H1 (cell line): ENCODE data around the gene WDR27. TPM values are rescaled to one million over a fixed set of nuclear protein-coding genes. Genes with fewer than 3 reads are reported as not detected.

Experiments used
- CTCF ChIA-PET: fragments of 300-600 bp; sonication (Branson Sonifier 250); formaldehyde crosslinking; loops from one replicate; lab custom pipeline; 2021; ENCODE audit not compliant: partially characterized antibody; lab: Charles Lee
- POLR2A ChIA-PET: fragments of 300-600 bp; sonication (Branson Sonifier 250); formaldehyde crosslinking; loops from one replicate; lab custom pipeline; 2021; ENCODE audit warnings: inconsistent platforms; ENCODE audit not compliant: partially characterized antibody; lab: Charles Lee
- DNase-seq, 2 experiments: peaks; one replicate each; pipeline versions ENCODE4 v3.0.0 to v3.0.0-alpha.2; 2010 to 2022; ENCODE audit warnings: low spot score in 2 of 2, low read depth in 1 of 2, mixed read lengths in 1 of 2
- FAIRE-seq: peaks from 2 replicates; lab custom pipeline; 2011; peaks lifted over from hg19 to GRCh38; lab: Jason Lieb, UNC
- H2AFZ ChIP-seq: 2 replicates; pipeline ENCODE4 v1.8.1; 2012; ENCODE audit warnings: low read length, inconsistent platforms
- H2AK5ac ChIP-seq: 2 replicates; pipeline ENCODE4 v1.6.1; 2013; ENCODE audit warnings: low read depth, low read length
- H2BK120ac ChIP-seq: replicated peaks from 2 replicates; pipeline ENCODE3; 2013; ENCODE audit warnings: low read depth, low read length, inconsistent platforms
- H2BK12ac ChIP-seq: 2 replicates; pipeline ENCODE4 v1.6.1; 2013; ENCODE audit warnings: low read depth, low read length
- H2BK15ac ChIP-seq: 2 replicates; pipeline ENCODE4 v1.6.1; 2013; ENCODE audit warnings: low read length
- H2BK20ac ChIP-seq: 2 replicates; pipeline ENCODE4 v1.6.1; 2013; ENCODE audit warnings: low read length
- H2BK5ac ChIP-seq: 2 replicates; pipeline ENCODE4 v1.6.1; 2013; ENCODE audit warnings: low read depth, low read length
- H3K14ac ChIP-seq: 2 replicates; pipeline ENCODE4 v1.6.1; 2013; ENCODE audit warnings: inconsistent platforms; ENCODE audit not compliant: insufficient read length
- H3K18ac ChIP-seq: 2 replicates; pipeline ENCODE4 v1.6.1; 2013; ENCODE audit warnings: low read length; ENCODE audit errors: extremely low read depth
- H3K23ac ChIP-seq: 2 replicates; pipeline ENCODE4 v1.6.1; 2013; ENCODE audit warnings: inconsistent platforms; ENCODE audit not compliant: insufficient read length
- H3K23me2 ChIP-seq: 2 replicates; pipeline ENCODE4 v1.6.1; 2013; ENCODE audit warnings: low read depth, low read length
- H3K27ac ChIP-seq: 2 replicates; pipeline ENCODE4 v1.6.1; 2011; ENCODE audit warnings: low read depth, low read length, inconsistent platforms
- H3K27me3 ChIP-seq, 4 experiments: replicated peaks in 1 of 4; 1 replicate in 1 of 4; 2 replicates in 3 of 4; pipeline versions ENCODE4 v1.6.1 to v1.8.1; 2011 to 2013; ENCODE audit warnings: low read length in 3 of 4, mild to moderate bottlenecking in 3 of 4, inconsistent platforms in 2 of 4, mixed read lengths in 2 of 4, moderate library complexity in 1 of 4; ENCODE audit not compliant: control insufficient read depth in 3 of 4, insufficient read depth in 3 of 4; ENCODE audit errors: extremely low read depth in 1 of 4
- H3K36me3 ChIP-seq, 4 experiments: 2 replicates each; pipeline versions ENCODE4 v1.6.1 to v1.8.1; 2011 to 2013; ENCODE audit warnings: mild to moderate bottlenecking in 4 of 4, low read length in 3 of 4, moderate library complexity in 2 of 4, control low read depth in 1 of 4, inconsistent platforms in 1 of 4; ENCODE audit not compliant: insufficient read depth in 4 of 4, control insufficient read depth in 2 of 4
- H3K4ac ChIP-seq: replicated peaks from 2 replicates; pipeline ENCODE3; 2013; ENCODE audit warnings: low read length, low read depth, mixed read lengths, inconsistent platforms; ENCODE audit not compliant: insufficient read length
- H3K4me1 ChIP-seq, 4 experiments: replicated peaks in 1 of 4; 1 replicate in 1 of 4; 2 replicates in 3 of 4; pipeline versions ENCODE4 v1.6.1 to v1.8.1; 2011 to 2013; ENCODE audit warnings: low read length in 3 of 4, inconsistent platforms in 2 of 4, mixed read lengths in 1 of 4; ENCODE audit not compliant: insufficient read depth in 4 of 4, control insufficient read depth in 3 of 4
- H3K4me2 ChIP-seq, 2 experiments: 2 replicates each; pipeline versions ENCODE4 v1.6.1 to v1.8.1; 2011 to 2013; ENCODE audit warnings: low read depth in 2 of 2, low read length in 2 of 2, control low read depth in 1 of 2, inconsistent platforms in 1 of 2, mild to moderate bottlenecking in 1 of 2; ENCODE audit not compliant: insufficient read depth in 1 of 2
- H3K4me3 ChIP-seq, 4 experiments: fragments of 200-600, 300-600 bp in 1 of 4; sonication (generic), shearing (Covaris generic), sonication (Bioruptor Twin) in 1 of 4; 2 replicates each; pipeline versions ENCODE4 v1.5.1 to v1.8.1; 2011 to 2016; ENCODE audit warnings: low read length in 4 of 4, low read depth in 3 of 4, control low read depth in 2 of 4, inconsistent platforms in 2 of 4, mild to moderate bottlenecking in 2 of 4, mixed read lengths in 1 of 4, moderate library complexity in 1 of 4; ENCODE audit not compliant: insufficient read depth in 2 of 4; ENCODE audit errors: extremely low read depth in 1 of 4
- H3K56ac ChIP-seq: replicated peaks from 2 replicates; pipeline ENCODE3; 2013; ENCODE audit warnings: low read depth, mild to moderate bottlenecking, mixed read lengths, low read length, inconsistent platforms; ENCODE audit not compliant: insufficient read length
- H3K79me1 ChIP-seq: 2 replicates; pipeline ENCODE4 v1.6.1; 2013; ENCODE audit warnings: low read depth, low read length, control low read depth
- H3K79me2 ChIP-seq, 2 experiments: 2 replicates each; pipeline versions ENCODE4 v1.6.1 to v1.8.1; 2012 to 2013; ENCODE audit warnings: low read length in 2 of 2, mild to moderate bottlenecking in 2 of 2, inconsistent platforms in 1 of 2; ENCODE audit not compliant: insufficient read depth in 2 of 2, control insufficient read depth in 1 of 2
- H3K9ac ChIP-seq, 4 experiments: replicated peaks in 1 of 4; 1 replicate in 1 of 4; 2 replicates in 3 of 4; pipeline versions ENCODE4 v1.6.1 to v1.8.1; 2011 to 2013; ENCODE audit warnings: low read depth in 3 of 4, low read length in 3 of 4, control low read depth in 2 of 4, mild to moderate bottlenecking in 2 of 4, moderate library complexity in 2 of 4, inconsistent platforms in 1 of 4; ENCODE audit errors: extremely low read depth in 1 of 4
- H3K9me3 ChIP-seq, 2 experiments: 2 replicates each; pipeline versions ENCODE4 v1.6.1 to v1.8.1; 2012 to 2013; ENCODE audit warnings: mild to moderate bottlenecking in 2 of 2, moderate library complexity in 2 of 2, control low read depth in 1 of 2, inconsistent platforms in 1 of 2, low read depth in 1 of 2, low read length in 1 of 2, mixed read lengths in 1 of 2; ENCODE audit not compliant: insufficient read depth in 2 of 2
- H4K20me1 ChIP-seq, 2 experiments: replicated peaks in 1 of 2; 2 replicates each; pipeline versions ENCODE3 to v1.8.1; 2011 to 2013; ENCODE audit warnings: inconsistent platforms in 2 of 2, low read length in 2 of 2, mild to moderate bottlenecking in 1 of 2; ENCODE audit not compliant: insufficient read depth in 2 of 2, control insufficient read depth in 1 of 2
- H4K5ac ChIP-seq: 2 replicates; pipeline ENCODE4 v1.6.1; 2013; ENCODE audit warnings: low read length, low read depth, mixed read lengths, inconsistent platforms; ENCODE audit not compliant: insufficient read length
- H4K8ac ChIP-seq: 2 replicates; pipeline ENCODE4 v1.8.0; 2013; ENCODE audit warnings: mild to moderate bottlenecking, moderate library complexity, low read length, inconsistent platforms; ENCODE audit not compliant: insufficient read depth; ENCODE audit errors: extremely low read depth
- H4K91ac ChIP-seq: replicated peaks from 2 replicates; pipeline ENCODE3; 2013; ENCODE audit warnings: low read length, mixed read lengths, inconsistent platforms; ENCODE audit not compliant: insufficient read length
- BRCA1 ChIP-seq: IDR thresholded peaks from 2 replicates; pipeline ENCODE4 v1.6.1; 2012; ENCODE audit warnings: low read depth, low read length, improper control_type of control experiment
- CBX5 ChIP-seq: fragments of 300-800, 300-1000 bp; sonication (generic); IDR thresholded peaks from 2 replicates; pipeline ENCODE4 v1.7.1; 2016; ENCODE audit warnings: antibody characterized with exemption, low read length, low read depth
- CBX8 ChIP-seq: fragments of 300-800, 300-1000 bp; sonication (generic); IDR thresholded peaks from 2 replicates; pipeline ENCODE4 v1.7.1; 2016; ENCODE audit warnings: low read depth, low read length, borderline replicate concordance
- CEBPB ChIP-seq: IDR thresholded peaks from 2 replicates; pipeline ENCODE4 v1.6.1; 2012; ENCODE audit warnings: low read depth, low read length
- FOSL1 ChIP-seq: IDR thresholded peaks from 2 replicates; pipeline ENCODE4 v1.6.1; 2011; ENCODE audit warnings: mild to moderate bottlenecking, low read depth, low read length, moderate library complexity; ENCODE audit not compliant: insufficient read depth
- PHF8 ChIP-seq: fragments of 200-600 bp; sonication (generic); conservative IDR thresholded peaks from 2 replicates; pipeline ENCODE4 v1.7.1; 2012; ENCODE audit warnings: low read depth, mild to moderate bottlenecking, inconsistent platforms, low read length, moderate library complexity
- POLR2AphosphoS5 ChIP-seq: IDR thresholded peaks from 2 replicates; pipeline ENCODE4 v1.6.1; 2011; ENCODE audit warnings: low read depth, low read length
- ZNF274 ChIP-seq: IDR thresholded peaks from 2 replicates; pipeline ENCODE4 v1.7.0; 2012; ENCODE audit warnings: low read length, borderline replicate concordance; ENCODE audit errors: extremely low read depth
- WGBS, 2 experiments: shearing (Covaris generic) in 1 of 2; methylation state at CpG; one replicate each; pipeline versions ENCODE4 v1.1.6 to v1.1.7; 2013 to 2015; ENCODE audit warnings: low lambda C conversion rate in 2 of 2, mixed read lengths in 2 of 2, inconsistent platforms in 1 of 2, low coverage in 1 of 2, missing lambda C conversion rate in 1 of 2; ENCODE audit not compliant: insufficient replicate concordance in 2 of 2, insufficient coverage in 1 of 2, insufficient read length in 1 of 2; ENCODE audit errors: extremely low coverage in 1 of 2, missing lambda C conversion rate in 1 of 2; 5-methylcytosine and 5-hydroxymethylcytosine counted together
- polyA plus RNA-seq, 7 experiments: library from polyadenylated mRNA; depleted of rRNA in 3 of 7; stranded (reverse) in 5 of 7; unstranded in 2 of 7; fragments of >200 nt in 5 of 7; fragments of 200-250 nt in 2 of 7; gene quantifications; 1 replicate in 5 of 7; 2 replicates in 1 of 7; 4 replicates in 1 of 7; pipeline versions ENCODE4 v1.2.1 to v1.2.3, GENCODE V29; 2011 to 2013; ENCODE audit warnings: missing spikeins in 2 of 7, mixed read lengths in 2 of 7
- total RNA-seq: library from RNA; stranded (reverse); fragmentation: NEBNext Ultra II Directional; extraction: Animal tissue kit (Norgen Biotek cat#: 25700); gene quantifications from 2 replicates; pipeline ENCODE4 v1.2.1, GENCODE V29; 2021
- TF ChIP-seq, protein P1 (sequence below): IDR thresholded peaks from 2 replicates; pipeline ENCODE4 v1.6.1; 2012; ENCODE audit warnings: inconsistent platforms
- TF ChIP-seq, protein P2 (sequence below): IDR thresholded peaks from 2 replicates; pipeline ENCODE4 v1.6.1; 2012; ENCODE audit warnings: low read length, inconsistent platforms

WDR27 gene
- total and polyA plus RNA-seq, 2 of the 8 experiments (the other 6 are each of a cell fraction or from before 2014, with no cell fraction given) = 53.6 to 68.6 TPM

- Histone ChIP-seq H3K4me2 (no peak overlapping the region), H3K27me3 (no peaks in the 10 kb centered on the region), H3K36me3 (no peaks in the 10 kb centered on the region), H4K20me1 (no peaks in the 10 kb centered on the region), H3K9ac (no peak overlapping the region; a peak in 1 of 7 replicates), H3K4ac (no peak overlapping the region), H3K56ac (no peak overlapping the region), H3K4me1 (no peaks in the 10 kb centered on the region; a peak in 1 of 7 replicates), H4K8ac (no peak overlapping the region), H2BK12ac (no peak overlapping the region), H3K79me2 (no peaks in the 10 kb centered on the region), H3K79me1 (no peaks in the 10 kb centered on the region; the same call in 1 of the 2 replicates), H3K23me2 (no peaks in the 10 kb centered on the region), H4K5ac (no peak overlapping the region), H2AK5ac (no peak overlapping the region), H2BK5ac (no peak overlapping the region), H3K18ac (no peak overlapping the region), H4K91ac (no peak overlapping the region), H2BK20ac (no peak overlapping the region), H3K14ac (no peak overlapping the region), H3K4me3 (no peak overlapping the region), H2AFZ (no peak overlapping the region), H2BK15ac (no peak overlapping the region), H3K27ac (no peak overlapping the region), H3K9me3 (no peaks in the 10 kb centered on the region), H2BK120ac (no peak overlapping the region), H3K23ac (no peak overlapping the region)
- TF ChIP-seq BRCA1 (no peak), POLR2AphosphoS5 (no peak), ZNF274 (no peak), CBX5 (no peak), CBX8 (no peak), PHF8 (no peak), FOSL1 (no peak), CEBPB (no peak)
- TF ChIP-seq, protein P1, sequence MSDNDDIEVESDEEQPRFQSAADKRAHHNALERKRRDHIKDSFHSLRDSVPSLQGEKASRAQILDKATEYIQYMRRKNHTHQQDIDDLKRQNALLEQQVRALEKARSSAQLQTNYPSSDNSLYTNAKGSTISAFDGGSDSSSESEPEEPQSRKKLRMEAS = no peak
- TF ChIP-seq, protein P2, sequence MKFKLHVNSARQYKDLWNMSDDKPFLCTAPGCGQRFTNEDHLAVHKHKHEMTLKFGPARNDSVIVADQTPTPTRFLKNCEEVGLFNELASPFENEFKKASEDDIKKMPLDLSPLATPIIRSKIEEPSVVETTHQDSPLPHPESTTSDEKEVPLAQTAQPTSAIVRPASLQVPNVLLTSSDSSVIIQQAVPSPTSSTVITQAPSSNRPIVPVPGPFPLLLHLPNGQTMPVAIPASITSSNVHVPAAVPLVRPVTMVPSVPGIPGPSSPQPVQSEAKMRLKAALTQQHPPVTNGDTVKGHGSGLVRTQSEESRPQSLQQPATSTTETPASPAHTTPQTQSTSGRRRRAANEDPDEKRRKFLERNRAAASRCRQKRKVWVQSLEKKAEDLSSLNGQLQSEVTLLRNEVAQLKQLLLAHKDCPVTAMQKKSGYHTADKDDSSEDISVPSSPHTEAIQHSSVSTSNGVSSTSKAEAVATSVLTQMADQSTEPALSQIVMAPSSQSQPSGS = no peak
- DNase-seq = no peak
- CTCF ChIA-PET = interaction anchor here (1.2 to 1.6 kb wide), 5 partner anchors 8 to 79 kb away, joined by 3 to 4 read pairs (median 4); no protein-coding TSS in a partner anchor
- FAIRE-seq = no peak
- POLR2A ChIA-PET = no interaction called here
- 92% methylated on average over 15 of the region's 15 CpGs; no CpG with 5 or more reads in 1 of the 2 experiments for WGBS, 2 experiments
Measured at GRCh38 chr6:169500688-169501087, 201.1 kb downstream of the WDR27 start.
